Mesenchymal stem cell (in vitro differentiated cells and primary cell): ENCODE measurements around the gene NFRKB.
"Not testable (repeated sequence)": the region's sequence is repeated elsewhere in the genome, so short reads cannot be mapped to it uniquely, and the experiment has no call there.

ENCODE experiments used
- DNase-seq: peaks from one replicate; pipeline ENCODE4 v3.0.0-alpha.2; 2013
- H2AFZ ChIP-seq: one replicate; pipeline ENCODE4 v1.6.1; 2013; ENCODE audit warnings: low read depth, mild to moderate bottlenecking, control low read depth, inconsistent platforms, low read length, moderate library complexity
- H2AK5ac ChIP-seq: 2 replicates; pipeline ENCODE4 v1.6.1; 2013; ENCODE audit warnings: low read length, moderate library complexity, mild to moderate bottlenecking, inconsistent platforms; ENCODE audit not compliant: severe bottlenecking
- H2BK120ac ChIP-seq: one replicate; pipeline ENCODE4 v1.6.1; 2013; ENCODE audit warnings: low read depth, mild to moderate bottlenecking, inconsistent platforms, low read length, moderate library complexity
- H2BK12ac ChIP-seq, 2 experiments: one replicate each; pipeline ENCODE4 v1.6.1; 2013; ENCODE audit warnings: inconsistent platforms in 2 of 2, low read length in 2 of 2, mild to moderate bottlenecking in 2 of 2, moderate library complexity in 2 of 2, control low read depth in 1 of 2
- H2BK15ac ChIP-seq: one replicate; pipeline ENCODE4 v1.6.1; 2013; ENCODE audit warnings: mild to moderate bottlenecking, low read depth, inconsistent platforms; ENCODE audit not compliant: poor library complexity, severe bottlenecking
- H2BK5ac ChIP-seq: 2 replicates; pipeline ENCODE4 v1.6.1; 2013; ENCODE audit warnings: low read depth, mild to moderate bottlenecking, low read length, control low read depth, inconsistent platforms; ENCODE audit not compliant: poor library complexity, severe bottlenecking
- H3K14ac ChIP-seq, 2 experiments: one replicate each; pipeline ENCODE4 v1.6.1; 2013; ENCODE audit warnings: inconsistent platforms in 2 of 2, low read length in 2 of 2, control low read depth in 1 of 2, mild to moderate bottlenecking in 1 of 2, moderate library complexity in 1 of 2
- H3K18ac ChIP-seq, 2 experiments: one replicate each; pipeline ENCODE4 v1.6.1; 2013; ENCODE audit warnings: inconsistent platforms in 2 of 2, low read length in 2 of 2, control low read depth in 1 of 2, low read depth in 1 of 2, mild to moderate bottlenecking in 1 of 2
- H3K23ac ChIP-seq, 2 experiments: one replicate each; pipeline ENCODE4 v1.6.1; 2013; ENCODE audit warnings: inconsistent platforms in 2 of 2, low read length in 2 of 2, mild to moderate bottlenecking in 2 of 2, moderate library complexity in 2 of 2, control low read depth in 1 of 2
- H3K27ac ChIP-seq: 2 replicates; pipeline ENCODE4 v1.5.1; 2013; ENCODE audit warnings: mild to moderate bottlenecking, moderate library complexity, low read length, control low read depth, inconsistent platforms; ENCODE audit not compliant: poor library complexity, severe bottlenecking
- H3K27me3 ChIP-seq, 2 experiments: 2 replicates each; pipeline versions ENCODE4 v1.6.1 to v1.7.0; 2013; ENCODE audit warnings: low read length in 2 of 2, mild to moderate bottlenecking in 2 of 2, moderate library complexity in 2 of 2, control low read depth in 1 of 2, inconsistent platforms in 1 of 2; ENCODE audit not compliant: control insufficient read depth in 1 of 2, insufficient read depth in 1 of 2
- H3K36me3 ChIP-seq, 2 experiments: 2 replicates each; pipeline versions ENCODE4 v1.6.1 to v1.7.0; 2013; ENCODE audit warnings: low read length in 2 of 2, control low read depth in 1 of 2, inconsistent platforms in 1 of 2, low read depth in 1 of 2, mild to moderate bottlenecking in 1 of 2; ENCODE audit not compliant: insufficient read depth in 2 of 2, control insufficient read depth in 1 of 2
- H3K4ac ChIP-seq, 2 experiments: one replicate each; pipeline ENCODE4 v1.6.1; 2013; ENCODE audit warnings: inconsistent platforms in 2 of 2, low read length in 2 of 2, mild to moderate bottlenecking in 2 of 2, moderate library complexity in 2 of 2, control low read depth in 1 of 2, low read depth in 1 of 2
- H3K4me1 ChIP-seq: 2 replicates; pipeline ENCODE4 v1.6.1; 2013; ENCODE audit warnings: low read depth, low read length, control low read depth; ENCODE audit not compliant: control insufficient read depth, insufficient read depth
- H3K4me2 ChIP-seq: 2 replicates; pipeline ENCODE4 v1.6.1; 2013; ENCODE audit warnings: low read length, mild to moderate bottlenecking, inconsistent platforms; ENCODE audit not compliant: poor library complexity, severe bottlenecking
- H3K4me3 ChIP-seq, 2 experiments: 2 replicates each; pipeline versions ENCODE4 v1.5.1 to v1.7.0; 2013; ENCODE audit warnings: low read length in 2 of 2, mild to moderate bottlenecking in 2 of 2, control low read depth in 1 of 2, low read depth in 1 of 2; ENCODE audit not compliant: insufficient read depth in 1 of 2
- H3K79me1 ChIP-seq: replicated peaks from 2 replicates; pipeline ENCODE4 v1.6.1; 2013; ENCODE audit warnings: mild to moderate bottlenecking, control low read depth, low read length, inconsistent platforms; ENCODE audit not compliant: poor library complexity, severe bottlenecking
- H3K9ac ChIP-seq: 2 replicates; pipeline ENCODE4 v1.7.0; 2013; ENCODE audit warnings: mild to moderate bottlenecking, low read length, moderate library complexity
- H3K9me3 ChIP-seq: 2 replicates; pipeline ENCODE4 v1.7.0; 2013; ENCODE audit warnings: mild to moderate bottlenecking, low read length; ENCODE audit not compliant: control insufficient read depth
- H4K8ac ChIP-seq: one replicate; pipeline ENCODE4 v1.6.1; 2013; ENCODE audit warnings: inconsistent platforms, mild to moderate bottlenecking, low read length, moderate library complexity
- H4K91ac ChIP-seq: one replicate; pipeline ENCODE4 v1.6.1; 2013; ENCODE audit warnings: mild to moderate bottlenecking, low read length, inconsistent platforms
- WGBS: methylation state at CpG from one replicate; pipeline ENCODE4 v1.1.7; 2013; ENCODE audit warnings: mixed read lengths; 5-methylcytosine and 5-hydroxymethylcytosine counted together

Gene NFRKB

GRCh38 chr11:129868626-129869025 lies 26.8 kb downstream of the NFRKB start:
- H3K27ac ChIP-seq, H2BK5ac ChIP-seq, H3K14ac ChIP-seq, H3K18ac ChIP-seq, H3K9ac ChIP-seq, H2BK15ac ChIP-seq, H3K79me1 ChIP-seq, H3K27me3 ChIP-seq, H2BK120ac ChIP-seq, H3K23ac ChIP-seq, H4K91ac ChIP-seq, H3K4ac ChIP-seq, H2AFZ ChIP-seq, H3K9me3 ChIP-seq, H3K4me3 ChIP-seq, H3K4me2 ChIP-seq, H2AK5ac ChIP-seq, H2BK12ac ChIP-seq, H3K4me1 ChIP-seq, H4K8ac ChIP-seq: not testable (repeated sequence)
- 69% methylated on average over 13 of the region's 16 CpGs for WGBS
- H3K36me3 ChIP-seq, result peaks cover 61 to 96% of the 10 kb centered on the region in 2 experiments
- peak; percentile 25 for DNase-seq

- Histone ChIP-seq H2BK120ac (no peak overlapping the region), H4K91ac (no peak overlapping the region), H3K4ac (no peak overlapping the region), H3K4me2 (no peak overlapping the region), H3K14ac (no peak overlapping the region), H3K4me3 (no peak overlapping the region), H2BK12ac (no peak overlapping the region), H3K23ac (no peak overlapping the region), H3K79me1 (peaks cover 4% of the 10 kb centered on the region), H2AFZ (no peak overlapping the region), H4K8ac (no peak overlapping the region), H3K27ac (no peak overlapping the region), H3K18ac (no peak overlapping the region), H2AK5ac (no peak overlapping the region), H3K4me1 (peaks cover 7% of the 10 kb centered on the region), H3K9me3 (no peaks in the 10 kb centered on the region), H3K36me3 (peaks cover 51 to 83% of the 10 kb centered on the region in 2 experiments), H2BK5ac (no peak overlapping the region), H3K9ac (no peak overlapping the region), H2BK15ac (no peak overlapping the region), H3K27me3 (no peaks in the 10 kb centered on the region)
- DNase-seq, result no peak
- 100% methylated on average over 1 of the region's 3 CpGs for WGBS
These were observed 29.1 kb downstream of the NFRKB start for GRCh38 chr11:129866311-129866710.

GRCh38 chr11:129865701-129866100 lies 29.7 kb downstream of the NFRKB start:
- no peak for DNase-seq
- no peak overlapping the region for H2BK5ac ChIP-seq
- no peak overlapping the region for H3K27ac ChIP-seq
- no peak overlapping the region for H3K14ac ChIP-seq
- H3K27me3 ChIP-seq, result no peaks in the 10 kb centered on the region
- no peak overlapping the region for H3K4me2 ChIP-seq
- H3K4me1 ChIP-seq, result peaks cover 8% of the 10 kb centered on the region
- no peak overlapping the region for H2BK120ac ChIP-seq
- no peak overlapping the region for H2BK12ac ChIP-seq
- no peak overlapping the region for H3K23ac ChIP-seq
- no peak overlapping the region for H3K4ac ChIP-seq
- H3K79me1 ChIP-seq, result peaks cover 4% of the 10 kb centered on the region
- H3K4me3 ChIP-seq, result no peak overlapping the region
- no peak overlapping the region for H2BK15ac ChIP-seq
- WGBS, result 97% methylated on average over 4 of the region's 4 CpGs
- H4K8ac ChIP-seq, result no peak overlapping the region
- no peak overlapping the region for H4K91ac ChIP-seq
- no peak overlapping the region for H2AFZ ChIP-seq
- no peak overlapping the region for H2AK5ac ChIP-seq
- H3K9me3 ChIP-seq, result no peaks in the 10 kb centered on the region
- H3K18ac ChIP-seq, result no peak overlapping the region
- H3K9ac ChIP-seq, result no peak overlapping the region
- peaks cover 48 to 82% of the 10 kb centered on the region in 2 experiments for H3K36me3 ChIP-seq

DNA sequence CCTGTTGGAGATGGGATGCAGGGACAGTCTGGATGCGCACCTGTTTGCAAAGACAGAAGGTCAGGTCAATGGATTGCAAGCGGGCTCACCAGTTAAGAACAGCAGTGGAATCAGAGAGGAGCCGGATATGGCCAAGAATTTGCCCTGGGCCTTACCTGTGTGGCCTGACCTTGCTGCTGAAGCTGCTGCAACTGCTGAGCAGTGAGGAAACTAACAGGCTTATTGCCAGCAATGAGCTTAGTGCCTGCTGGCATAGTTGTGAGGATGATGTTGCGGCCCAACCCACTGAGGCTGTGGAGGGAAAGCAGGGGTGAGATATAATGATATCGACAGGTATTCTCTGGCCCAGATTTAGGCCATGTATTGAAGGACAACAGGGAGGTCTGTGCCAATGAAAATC lies 30.6 kb downstream of the NFRKB start:
- H3K27ac ChIP-seq, result no peak overlapping the region
- no peak for DNase-seq

More for the DNA sequence above, 30.6 kb downstream of the NFRKB start:
- no peak overlapping the region for H2AFZ ChIP-seq
- H2BK5ac ChIP-seq, result no peak overlapping the region
- no peak overlapping the region for H3K4me2 ChIP-seq
- no peak overlapping the region for H3K9ac ChIP-seq
- peaks cover 47 to 81% of the 10 kb centered on the region in 2 experiments for H3K36me3 ChIP-seq
- WGBS, result 98% methylated on average over 5 of the region's 5 CpGs
- no peak overlapping the region for H3K4ac ChIP-seq
- H2BK12ac ChIP-seq, result no peak overlapping the region
- no peaks in the 10 kb centered on the region for H3K9me3 ChIP-seq
- no peak overlapping the region for H2BK15ac ChIP-seq
- no peak overlapping the region for H3K18ac ChIP-seq
- no peak overlapping the region for H3K23ac ChIP-seq
- no peak overlapping the region for H4K91ac ChIP-seq
- no peak overlapping the region for H4K8ac ChIP-seq
- peaks cover 8% of the 10 kb centered on the region for H3K4me1 ChIP-seq
- H3K27me3 ChIP-seq, result no peaks in the 10 kb centered on the region
- peaks cover 2% of the 10 kb centered on the region for H3K79me1 ChIP-seq
- no peak overlapping the region for H3K14ac ChIP-seq
- no peak overlapping the region for H2BK120ac ChIP-seq
- H3K4me3 ChIP-seq, result no peak overlapping the region
- no peak overlapping the region for H2AK5ac ChIP-seq
